Adrenal gland (tissue), 5 donors: ENCODE measurements around the gene ANXA1.

Experiments
- CTCF ChIP-seq, 6 experiments: fragments of 450-650 bp in 4 of 6; fragments of 200-600 bp in 2 of 6; sonication (generic) in 1 of 6; IDR thresholded peaks; 1 replicate in 5 of 6; 2 replicates in 1 of 6; pipeline versions ENCODE4 v1.5.1 to v1.8.0; 2016 to 2021; ENCODE audit warnings: antibody characterized with exemption in 6 of 6, mild to moderate bottlenecking in 2 of 6, moderate library complexity in 1 of 6
- POLR2A ChIP-seq, 2 donors: fragments of 450-650 bp; IDR thresholded peaks; one replicate each; pipeline ENCODE4 v1.6.1; 2017; ENCODE audit warnings: antibody characterized with exemption in 2 of 2, mild to moderate bottlenecking in 2 of 2, moderate library complexity in 1 of 2
- donor health status: DM: no; HTN: no; CAD: no.

DNA sequence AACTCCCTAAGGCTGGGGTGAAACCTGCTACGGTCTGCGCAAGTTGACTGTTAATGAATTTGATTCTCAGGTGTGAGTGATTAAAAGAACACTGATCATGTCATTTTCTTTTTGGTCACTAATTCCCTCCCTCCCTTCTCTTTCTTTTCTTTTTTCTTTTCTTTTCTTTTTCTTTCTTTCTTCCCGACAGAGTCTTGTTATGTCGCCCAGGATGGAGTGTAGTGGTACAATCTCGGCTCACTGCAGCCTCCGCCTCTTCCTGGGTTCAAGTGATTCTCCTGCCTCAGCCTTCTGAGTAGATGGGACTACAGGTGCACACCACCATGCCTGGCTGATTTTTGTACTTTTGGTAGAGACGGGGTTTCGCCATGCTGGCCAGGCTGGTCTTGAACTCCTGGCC, 2.6 kb downstream of the ANXA1 start:
- no peak for TF ChIP-seq POLR2A (IDR thresholded peaks at IDR 0.05)
- no peak for TF ChIP-seq CTCF (IDR thresholded peaks at IDR 0.05)
